ENCODE measurements around the gene LIPE. TPM values are rescaled to one million over a fixed set of nuclear protein-coding genes. Genes with fewer than 3 reads are reported as not detected.

The LIPE gene
- polyA plus RNA-seq, 3 donors = 207 to 2,261 (median 448) TPM

GRCh38 chr19:42400404-42400803, 26.8 kb downstream of the LIPE start:
- WGBS, 3 donors = 67 to 94% (median 94%) methylated on average over 1 of the region's 1 CpG

GRCh38 chr19:42397263-42398166, 29.7 kb downstream of the LIPE start:
- no peak overlapping the region for H3K27ac ChIP-seq (ENCODE audit: low read depth, low read length)
- 25% methylated on average over 25 of the region's 25 CpGs for WGBS, 3 donors

More at GRCh38 chr19:42400404-42400803, 26.8 kb downstream of the LIPE start:
- no peak overlapping the region for H3K27ac ChIP-seq (ENCODE audit: low read depth, low read length)

- WGBS, 3 donors = 3 to 7% (median 3%) methylated on average over 42 of the region's 42 CpGs
- H3K27ac ChIP-seq (ENCODE audit: low read depth, low read length) = no peak overlapping the region
Observed at GRCh38 chr19:42396381-42397262, 30.6 kb downstream of the LIPE start.

- no peak overlapping the region for H3K27ac ChIP-seq (ENCODE audit: low read depth, low read length)
- WGBS, 3 donors = 80 to 88% (median 86%) methylated on average over 8 of the region's 8 CpGs
Observed at GRCh38 chr19:42394751-42395150, 32.4 kb downstream of the LIPE start.

- no peak overlapping the region for H3K27ac ChIP-seq (ENCODE audit: low read depth, low read length)
- 54 to 77% (median 75%) methylated on average over 4 of the region's 4 CpGs for WGBS, 3 donors
Observed at GRCh38 chr19:42392165-42392564, 35.0 kb downstream of the LIPE start.

- H3K27ac ChIP-seq (ENCODE audit: low read depth, low read length) = no peak within 1 kb of the TSS
- WGBS, 3 donors = 43 to 63% (median 58%) methylated on average over 11 to 12 of the region's 12 CpGs
Observed at GRCh38 chr19:42389899-42390298, 37.3 kb downstream of the LIPE start, which contains the start of gene CNFN. TSS of gene CNFN (minus strand) at chr19:42390297. CDS start at chr19:42389037, 1,260 bp downstream.

GRCh38 chr19:42388851-42389489, 38.2 kb downstream of the LIPE start:
- no peak overlapping the region for H3K27ac ChIP-seq (ENCODE audit: low read depth, low read length)
- 71 to 78% (median 77%) methylated on average over 19 to 20 of the region's 20 CpGs for WGBS, 3 donors

- no peak overlapping the region for H3K27ac ChIP-seq (ENCODE audit: low read depth, low read length)
- 2 to 4% (median 3%) methylated on average over 30 to 48 of the region's 48 CpGs for WGBS, 3 donors
Observed at GRCh38 chr19:42386974-42387707, 40.0 kb downstream of the LIPE start.

GRCh38 chr19:42380155-42380554, 47.0 kb downstream of the LIPE start:
- H3K27ac ChIP-seq (ENCODE audit: low read depth, low read length) = no peak overlapping the region
- WGBS, 3 donors = 76 to 86% (median 78%) methylated on average over 6 of the region's 6 CpGs

GRCh38 chr19:42378225-42379215, 48.7 kb downstream of the LIPE start:
- H3K27ac ChIP-seq (ENCODE audit: low read depth, low read length) = no peak overlapping the region
- 70 to 75% (median 73%) methylated on average over 17 of the region's 17 CpGs for WGBS, 3 donors

- no peak overlapping the region for H3K27ac ChIP-seq (ENCODE audit: low read depth, low read length)
- 96 to 97% (median 96%) methylated on average over 16 to 17 of the region's 17 CpGs for WGBS, 3 donors
Observed at GRCh38 chr19:42376177-42376555, 51.0 kb downstream of the LIPE start.

GRCh38 chr19:42375415-42376176, 51.6 kb downstream of the LIPE start:
- H3K27ac ChIP-seq (ENCODE audit: low read depth, low read length) = no peak overlapping the region
- 93 to 95% (median 94%) methylated on average over 47 to 54 of the region's 54 CpGs for WGBS, 3 donors

GRCh38 chr19:42374826-42375376, 52.3 kb downstream of the LIPE start:
- no peak overlapping the region for H3K27ac ChIP-seq (ENCODE audit: low read depth, low read length)
- 91 to 97% (median 92%) methylated on average over 9 to 11 of the region's 11 CpGs for WGBS, 3 donors

- 65 to 79% (median 74%) methylated on average over 9 to 12 of the region's 12 CpGs for WGBS, 3 donors
- no peak overlapping the region for H3K27ac ChIP-seq (ENCODE audit: low read depth, low read length)
Observed at GRCh38 chr19:42370626-42371175, 56.5 kb downstream of the LIPE start.

- 75 to 86% (median 81%) methylated on average over 9 of the region's 9 CpGs for WGBS, 3 donors
- H3K27ac ChIP-seq (ENCODE audit: low read depth, low read length) = no peak overlapping the region
Observed at GRCh38 chr19:42370068-42370520, 57.1 kb downstream of the LIPE start.
